ENCODE results near the gene IER5.

The IER5 gene

GRCh38 chr1:181099152-181100014, 10.9 kb downstream of the IER5 start (continued):
- TF ChIP-seq TSHZ1 (tag by site-specific recombination; IDR thresholded peaks at IDR 0.05; ENCODE audit: borderline replicate concordance) (no peak; the same call in none of the 2 replicates), ZNF830 (tag by site-specific recombination; IDR thresholded peaks at IDR 0.05; ENCODE audit: low read depth) (no peak), CTCF (tag by site-specific recombination; IDR thresholded peaks at IDR 0.05) (no peak), PATZ1 (tag by site-specific recombination; IDR thresholded peaks at IDR 0.05) (peak; percentile 78), ZNF324 (tag by site-specific recombination; IDR thresholded peaks at IDR 0.05) (peak; percentile 53; the same call in 1 of the 2 replicates), ZNF423 (tag by site-specific recombination; IDR thresholded peaks at IDR 0.05) (no peak), ZEB2 (tag by site-specific recombination; IDR thresholded peaks at IDR 0.05) (peak; percentile 94), ZNF394 (tag by site-specific recombination; IDR thresholded peaks at IDR 0.05; ENCODE audit: borderline replicate concordance) (peak; percentile 82; the same call in 1 of the 2 replicates), ZNF221 (tag by site-specific recombination; IDR thresholded peaks at IDR 0.05; ENCODE audit: borderline replicate concordance) (no peak), ZNF596 (tag by site-specific recombination; IDR thresholded peaks at IDR 0.05) (peak; percentile 27; the same call in 1 of the 2 replicates), ZSCAN18 (tag by site-specific recombination; IDR thresholded peaks at IDR 0.05) (no peak), WT1 (tag by site-specific recombination; IDR thresholded peaks at IDR 0.05) (peak; percentile 83), ZSCAN23 (tag by site-specific recombination; IDR thresholded peaks at IDR 0.05) (peak; percentile 75; the same call in 1 of the 2 replicates), ZNF544 (tag by site-specific recombination; IDR thresholded peaks at IDR 0.05) (no peak), ZNF514 (tag by site-specific recombination; IDR thresholded peaks at IDR 0.05) (no peak), TRIM28 (IDR thresholded peaks at IDR 0.05; ENCODE audit: borderline replicate concordance, low read length) (peak; percentile 63; the same call in 1 of the 2 replicates), SP7 (tag by site-specific recombination; IDR thresholded peaks at IDR 0.05) (peak; percentile 85), ZNF175 (tag by site-specific recombination; IDR thresholded peaks at IDR 0.05) (no peak), IKZF3 (tag by site-specific recombination; IDR thresholded peaks at IDR 0.05) (peak; percentile 70), PRDM10 (tag by site-specific recombination; IDR thresholded peaks at IDR 0.05) (no peak), ZIC2 (tag by site-specific recombination; IDR thresholded peaks at IDR 0.05) (peak; percentile 6; the same call in 1 of the 2 replicates), ZBTB8A (tag by site-specific recombination; IDR thresholded peaks at IDR 0.05) (peak; percentile 70), KLF17 (tag by site-specific recombination; IDR thresholded peaks at IDR 0.05) (peak; percentile 74; the same call in 1 of the 2 replicates), ZNF600 (tag by site-specific recombination; IDR thresholded peaks at IDR 0.05) (peak; percentile 90), ZNF404 (tag by site-specific recombination; IDR thresholded peaks at IDR 0.05) (no peak)

All from HEK293 (cell line).